Hematopoietic multipotent progenitor cell (in vitro differentiated cells): ENCODE results near the gene RAPGEF4. TPM values are rescaled to one million over a fixed set of nuclear protein-coding genes. Genes with fewer than 3 reads are reported as not detected.

Experiments
- DNase-seq, 3 donors: peaks; one replicate each; pipeline ENCODE4 v3.0.0-alpha.2; 2011 to 2015; ENCODE audit warnings: low read depth in 2 of 3, low spot score in 2 of 3
- total RNA-seq: library from RNA; depleted of rRNA; stranded (reverse); fragments of >200 nt; gene quantifications from one replicate; pipeline ENCODE4 v1.2.3, GENCODE V29; 2012

Gene RAPGEF4
- total RNA-seq, 1 donor: under 0.01 TPM

DNA sequence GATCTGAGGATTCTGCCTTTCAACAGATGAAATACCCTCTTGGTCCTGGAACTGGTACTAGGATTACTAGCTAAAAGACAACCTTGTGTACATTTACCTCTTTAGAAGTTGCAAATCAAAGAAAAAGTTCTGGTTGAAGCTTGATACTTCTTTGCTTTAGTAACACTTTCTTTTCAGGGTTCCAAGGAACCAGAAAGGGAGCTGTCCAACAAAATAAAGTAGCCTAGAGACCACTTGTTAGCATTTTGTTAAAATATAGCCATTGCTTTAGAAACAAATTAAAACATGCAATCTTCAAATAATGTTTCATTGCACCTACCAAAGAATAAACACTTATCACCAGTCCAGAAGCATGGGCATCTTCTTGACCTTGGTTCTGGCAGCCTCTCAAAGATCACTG is 222.1 kb downstream of the RAPGEF4 start:
- no peak for DNase-seq

DNA sequence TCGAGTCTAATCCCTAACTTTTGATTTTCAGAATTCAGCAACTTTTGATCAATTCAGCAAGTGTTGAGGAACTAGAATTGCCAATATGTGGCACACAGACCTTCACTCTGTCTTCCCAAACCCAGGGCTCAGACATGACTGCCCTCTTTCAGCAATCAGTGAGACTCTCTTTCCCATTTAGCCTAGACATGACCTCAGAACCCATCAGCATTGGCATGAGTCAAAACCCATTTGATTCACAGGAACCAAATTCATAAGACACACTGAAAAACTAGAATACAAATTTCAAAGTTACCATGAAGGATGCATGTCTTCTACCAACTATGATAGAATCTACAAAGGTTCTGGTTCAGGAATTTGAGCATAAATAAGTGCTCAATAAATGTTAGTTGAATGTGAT is 226.4 kb downstream of the RAPGEF4 start:
- no peak for DNase-seq

DNA sequence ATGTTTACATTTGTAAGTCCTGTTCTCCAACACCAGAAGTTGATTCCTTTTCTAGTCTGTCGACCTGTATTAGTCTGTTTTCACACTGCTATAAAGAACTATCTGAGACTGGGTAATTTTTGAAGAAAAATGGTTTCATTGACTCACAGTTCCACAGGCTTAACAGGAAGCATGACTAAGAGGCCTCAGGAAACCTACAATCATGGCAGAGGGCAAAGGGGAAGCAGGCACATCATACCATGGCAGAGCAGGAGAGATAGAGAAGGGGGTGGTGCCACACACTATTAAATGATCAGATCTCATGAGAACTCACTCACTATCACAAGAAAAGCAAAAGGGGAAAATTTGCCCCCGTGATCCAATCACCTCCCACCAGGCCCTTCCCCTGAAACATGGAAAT is 227.2 kb downstream of the RAPGEF4 start:
- DNase-seq: peak in 2 of 3 donors; percentile 78 to 79

DNA sequence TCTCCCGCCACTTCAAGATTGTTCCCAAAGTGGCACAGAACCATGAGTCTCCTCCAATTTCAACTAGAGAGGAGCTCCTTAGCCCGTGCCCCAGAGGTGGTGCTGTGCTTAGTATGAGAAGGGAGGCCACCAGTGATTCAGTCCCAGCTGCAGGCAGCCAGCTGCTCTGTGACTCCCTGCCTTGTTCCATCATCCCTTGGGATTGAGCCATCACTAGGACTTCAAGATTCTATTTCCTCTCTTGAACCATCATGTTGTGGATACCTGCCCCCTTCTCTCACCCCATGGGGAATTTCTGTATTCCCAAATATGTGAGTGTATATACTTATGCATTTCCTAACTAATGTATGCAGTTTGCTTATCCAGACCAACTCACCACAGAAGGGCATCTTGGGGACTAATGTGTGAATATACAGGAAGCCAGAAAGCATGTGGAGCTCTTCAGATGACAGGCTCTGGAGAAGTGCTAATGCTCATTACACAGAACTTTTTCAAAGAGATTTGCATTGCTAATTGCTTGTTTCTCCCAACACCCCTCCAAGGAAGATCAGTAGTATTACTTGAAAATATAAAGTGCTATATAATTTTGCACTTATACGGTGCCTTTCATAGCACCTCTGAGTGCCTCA is 229.0 kb downstream of the RAPGEF4 start:
- no peak for DNase-seq

DNA sequence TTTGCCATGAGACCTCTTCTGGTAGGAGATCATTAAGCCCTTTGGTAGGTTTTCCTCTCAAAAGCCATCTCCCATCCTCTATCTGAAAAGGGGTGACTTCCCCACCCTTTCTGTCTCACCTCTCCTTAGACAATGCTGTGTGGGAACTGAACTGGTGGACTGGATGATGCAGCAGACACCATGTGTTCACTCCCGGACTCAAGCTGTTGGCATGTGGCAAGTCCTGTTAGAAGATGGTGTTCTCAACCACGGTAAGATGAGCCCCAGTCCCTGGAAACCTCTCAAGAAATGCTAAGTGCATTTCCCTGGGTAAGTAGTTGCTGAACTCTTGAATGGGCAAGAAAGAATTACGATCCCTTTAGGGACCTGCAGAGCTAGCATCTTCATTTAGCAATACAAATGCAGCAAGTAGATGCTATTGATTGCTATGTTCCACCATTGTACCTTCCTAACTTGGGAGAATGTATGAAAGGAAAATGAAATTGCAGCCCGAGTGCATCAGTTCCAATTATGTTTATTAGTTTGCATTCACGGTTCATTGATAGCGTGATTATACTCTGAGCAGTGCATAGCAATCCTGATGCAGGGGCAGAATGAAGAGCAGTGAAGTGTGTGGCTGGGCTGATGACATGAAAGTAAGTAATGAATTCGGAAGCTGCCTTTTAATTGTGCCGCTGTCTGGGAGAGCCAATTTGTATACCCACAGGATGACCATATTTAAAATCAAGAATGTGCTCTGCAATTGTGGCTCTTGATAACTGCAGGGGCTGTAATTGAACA is 230.0 kb downstream of the RAPGEF4 start:
- DNase-seq: no peak

DNA sequence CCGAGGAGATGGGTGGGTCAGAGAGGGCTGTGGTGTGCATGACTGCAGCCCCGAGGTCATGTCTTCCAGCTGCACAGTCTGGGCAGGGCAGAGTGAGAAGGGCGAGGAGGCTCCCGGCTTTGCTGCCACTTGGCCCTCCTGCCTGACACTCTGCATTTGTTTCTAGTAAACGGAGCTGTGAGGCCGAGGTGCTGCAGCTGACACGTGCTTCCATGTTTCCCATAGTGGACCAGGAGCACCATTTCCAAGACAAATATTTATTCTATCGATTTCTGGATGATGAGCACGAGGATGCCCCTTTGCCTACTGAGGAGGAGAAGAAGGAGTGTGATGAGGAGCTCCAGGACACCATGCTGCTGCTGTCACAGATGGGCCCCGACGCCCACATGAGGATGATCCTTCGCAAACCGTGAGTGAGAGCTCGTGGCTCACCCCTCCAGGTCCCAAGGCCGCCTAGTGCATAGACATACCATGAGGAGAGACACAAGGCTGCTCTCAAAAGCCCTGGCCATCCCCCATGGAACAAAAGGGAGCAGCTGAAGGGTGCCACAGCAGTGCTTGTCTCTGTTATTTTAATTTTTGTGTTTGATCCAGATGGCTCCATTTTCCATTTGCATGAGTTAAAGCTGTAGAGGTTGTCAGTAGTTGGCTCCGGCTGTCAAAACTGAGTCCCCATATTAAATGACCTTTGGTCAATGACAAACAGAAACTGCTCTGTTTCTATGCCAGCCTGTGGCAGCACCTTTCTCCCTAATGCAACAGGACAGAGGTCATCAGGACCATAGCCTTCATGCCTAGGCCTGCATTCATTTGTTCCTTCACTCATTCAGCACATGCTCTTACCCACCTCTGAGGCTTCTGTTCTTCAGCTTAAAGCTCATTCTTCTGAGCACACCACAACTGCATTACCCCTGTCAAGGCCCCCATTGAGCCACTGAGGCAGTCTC is 231.7 kb downstream of the RAPGEF4 start:
- DNase-seq: no peak

DNA sequence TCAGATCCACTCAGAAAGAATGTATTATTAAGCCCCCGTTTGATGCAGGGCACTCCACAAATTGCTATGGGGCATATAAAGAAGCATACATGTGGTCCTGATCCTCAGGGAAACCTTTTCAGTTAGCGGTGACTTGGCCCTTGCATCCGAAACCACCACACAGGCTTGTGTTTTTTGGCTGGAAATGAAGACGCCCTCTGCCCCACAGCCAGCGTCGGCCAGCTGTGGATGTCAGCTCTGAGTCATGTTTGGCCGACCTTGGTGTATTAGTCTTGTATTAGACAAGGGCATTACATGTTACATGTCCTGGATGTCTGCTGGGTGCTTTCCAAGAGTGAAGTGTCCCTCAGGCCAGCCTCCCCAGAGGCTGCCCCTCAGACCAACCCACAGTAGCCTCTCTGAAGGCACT is 232.4 kb downstream of the RAPGEF4 start:
- no peak for DNase-seq

DNA sequence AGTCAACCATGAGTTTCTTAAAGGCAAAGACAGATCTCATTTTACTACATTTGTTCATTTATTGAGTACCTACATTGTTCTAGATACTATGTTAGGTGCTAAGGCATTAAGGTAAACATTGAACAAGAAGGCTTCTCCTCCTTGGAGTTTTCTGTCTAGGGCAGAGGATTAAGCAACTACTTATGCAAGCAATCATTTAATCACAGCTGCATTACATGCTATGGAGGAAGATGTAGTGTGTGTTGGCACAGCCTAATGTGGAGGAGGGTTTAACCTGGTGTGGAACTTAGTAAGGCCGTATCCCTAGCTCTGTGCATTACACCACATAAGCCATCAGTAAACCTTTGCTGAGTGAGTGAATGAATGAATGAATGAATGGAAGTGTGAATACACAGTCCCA is 233.5 kb downstream of the RAPGEF4 start:
- DNase-seq: no peak

DNA sequence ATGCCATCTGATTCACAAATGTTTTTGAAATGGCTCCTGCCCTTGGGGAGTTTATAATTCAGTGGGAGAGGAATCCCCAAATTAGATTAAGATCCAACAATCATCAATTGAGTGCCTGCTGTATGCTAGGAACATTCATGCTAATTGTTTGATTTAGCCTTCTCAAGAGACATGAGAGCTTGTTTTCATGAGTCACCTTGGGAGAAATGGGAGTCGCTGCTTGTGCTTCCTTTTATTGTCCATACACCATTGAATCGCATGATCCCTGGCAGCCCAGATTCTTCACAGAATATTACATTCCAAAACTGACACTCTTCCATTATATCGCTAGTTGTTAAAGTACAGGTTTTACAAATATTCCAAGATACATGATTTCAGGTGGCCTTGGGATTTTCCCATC is 234.0 kb downstream of the RAPGEF4 start:
- DNase-seq: no peak

DNA sequence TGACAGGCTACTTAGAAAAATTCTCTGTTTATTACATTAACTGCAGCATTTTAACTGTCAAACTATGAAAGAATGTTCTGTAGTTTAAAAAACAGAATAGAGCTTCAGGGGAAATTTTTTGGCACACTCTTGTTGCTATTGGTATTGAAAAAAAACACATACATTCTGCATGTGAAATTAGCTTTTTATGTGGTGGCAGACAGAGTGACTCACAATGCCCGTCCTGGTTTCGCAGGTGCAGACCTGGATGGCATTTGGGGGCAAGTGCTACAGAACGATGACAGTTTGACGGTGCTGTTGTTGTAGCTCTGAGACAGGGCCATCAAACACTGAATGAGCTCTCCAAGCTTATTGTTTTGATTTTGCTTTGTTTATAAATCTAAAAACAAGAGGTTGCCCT is 235.0 kb downstream of the RAPGEF4 start:
- DNase-seq: peak in 1 of 3 donors; percentile 11

DNA sequence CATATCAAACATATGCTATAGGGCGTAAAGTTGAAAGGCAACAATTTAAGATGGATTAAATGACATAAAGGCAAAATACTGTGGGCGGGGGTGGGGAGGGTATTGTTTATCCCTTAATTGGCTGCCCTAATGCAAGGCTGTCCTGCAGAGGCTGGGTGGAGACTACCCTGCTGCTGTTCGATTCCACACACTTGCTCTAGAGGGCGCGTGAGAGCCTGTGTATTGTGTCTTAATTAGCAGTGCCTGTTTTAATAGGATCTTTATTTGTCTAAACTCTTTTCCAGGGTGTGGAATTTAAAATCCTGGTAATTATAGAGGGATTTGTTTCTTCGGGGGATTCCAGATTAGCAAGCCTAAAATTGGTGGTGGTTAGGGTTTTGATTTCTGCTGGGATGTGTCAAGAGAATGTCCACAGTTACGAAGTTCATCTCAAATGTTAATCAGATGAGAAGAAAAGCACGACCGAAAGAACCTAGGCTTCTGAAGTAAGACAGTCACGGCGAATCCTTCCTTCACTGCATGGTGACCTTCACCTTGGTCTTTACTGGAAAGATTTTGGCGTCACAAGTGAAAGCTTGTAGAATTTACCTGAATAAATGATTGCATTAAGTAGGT is 236.5 kb downstream of the RAPGEF4 start:
- DNase-seq: peak in 2 of 3 donors; percentile 23 to 67

DNA sequence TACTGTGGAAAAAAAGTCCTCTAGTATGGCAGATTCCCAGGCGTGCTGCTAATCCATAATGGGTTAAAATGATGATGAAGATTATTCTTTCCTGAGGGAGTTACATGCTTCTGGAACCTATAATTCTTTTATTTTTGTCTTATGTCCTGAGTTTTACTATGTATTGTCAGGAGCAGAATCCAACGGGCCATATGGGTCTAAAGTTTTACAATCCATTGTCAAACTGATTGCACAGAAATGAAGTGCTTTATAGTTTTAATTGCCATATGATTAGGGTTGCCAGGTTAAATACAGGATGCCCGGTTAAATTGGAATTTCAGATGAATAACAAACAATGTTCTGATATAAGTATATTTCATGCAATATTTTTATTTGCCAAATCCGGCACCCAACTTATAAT is 239.1 kb downstream of the RAPGEF4 start:
- no peak for DNase-seq

DNA sequence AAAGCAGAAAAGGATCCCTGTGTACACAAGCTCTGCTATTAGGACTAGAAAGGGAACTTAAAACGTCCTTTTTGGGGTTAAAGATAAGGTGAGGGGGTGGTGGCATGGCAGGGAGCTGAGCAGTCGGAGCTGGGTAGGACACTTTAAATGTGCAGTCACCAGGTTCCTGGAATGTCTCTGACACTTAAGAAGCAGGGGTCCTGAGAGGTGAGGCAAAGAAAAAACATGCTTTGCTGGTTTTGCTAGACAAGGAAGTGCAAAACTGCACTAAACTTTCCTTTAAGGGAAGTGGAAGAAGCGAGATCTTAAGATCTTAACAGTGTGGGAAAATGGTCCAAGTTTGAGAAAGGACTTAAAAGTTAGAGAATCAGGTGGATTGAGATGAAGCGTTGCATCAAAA is 240.5 kb downstream of the RAPGEF4 start:
- no peak for DNase-seq

DNA sequence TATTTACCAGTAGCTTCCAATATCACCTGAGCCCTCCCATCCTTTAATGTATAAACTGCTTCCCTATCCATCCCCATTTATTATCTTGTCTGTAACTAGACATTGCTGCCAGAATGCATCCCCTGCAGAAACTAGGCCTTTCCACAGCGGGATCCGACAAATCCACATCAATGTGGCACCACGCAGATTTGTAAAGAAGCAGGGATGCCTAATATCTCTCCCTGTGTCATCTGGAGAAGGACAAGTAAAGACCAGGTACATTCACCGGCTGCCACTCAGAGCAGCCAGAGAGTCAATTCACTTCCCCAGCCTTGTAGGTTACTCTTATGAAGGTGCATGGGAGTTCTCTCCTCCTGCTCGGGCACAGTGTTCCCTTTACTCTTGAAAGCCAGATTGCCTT is 241.2 kb downstream of the RAPGEF4 start:
- no peak for DNase-seq

DNA sequence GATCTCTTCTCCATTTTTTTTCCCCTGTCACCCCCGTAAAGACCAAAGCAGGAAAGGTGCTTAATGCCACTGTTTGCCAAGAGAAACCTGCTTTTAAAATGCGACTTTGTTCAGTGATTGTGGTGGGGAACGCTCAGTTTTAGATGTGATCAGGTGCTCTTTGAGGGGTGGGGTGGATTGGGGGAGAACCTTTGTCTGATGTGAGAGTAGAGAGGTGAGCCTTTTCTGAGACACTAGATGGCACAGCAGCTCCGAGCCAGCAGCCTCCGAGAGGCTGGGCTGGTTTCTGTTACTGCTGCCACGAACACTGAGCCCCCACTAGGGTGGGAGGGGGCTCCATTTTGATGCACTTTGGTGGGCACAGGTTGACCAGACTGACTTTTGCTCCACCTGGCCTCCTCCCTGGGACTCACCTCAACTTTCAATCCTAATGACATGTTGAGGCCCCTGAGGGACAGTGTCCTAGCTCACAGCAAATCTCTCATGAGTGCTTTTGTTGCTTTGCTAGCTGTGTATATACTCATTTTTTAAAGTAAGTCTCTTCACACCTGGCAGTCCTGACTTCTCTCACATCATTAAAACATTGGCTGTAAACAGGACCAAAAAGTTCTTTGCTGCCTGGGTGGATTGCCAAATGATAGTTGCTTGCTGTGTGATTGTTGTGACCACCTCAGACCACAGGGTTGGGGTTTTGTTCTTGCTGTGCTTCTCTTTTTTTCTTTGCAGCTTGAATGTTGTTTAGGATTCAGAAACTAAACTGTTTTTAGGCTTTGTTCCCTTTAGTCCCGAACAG is 241.8 kb downstream of the RAPGEF4 start:
- peak in 2 of 3 donors; percentile 18 to 54 for DNase-seq

DNA sequence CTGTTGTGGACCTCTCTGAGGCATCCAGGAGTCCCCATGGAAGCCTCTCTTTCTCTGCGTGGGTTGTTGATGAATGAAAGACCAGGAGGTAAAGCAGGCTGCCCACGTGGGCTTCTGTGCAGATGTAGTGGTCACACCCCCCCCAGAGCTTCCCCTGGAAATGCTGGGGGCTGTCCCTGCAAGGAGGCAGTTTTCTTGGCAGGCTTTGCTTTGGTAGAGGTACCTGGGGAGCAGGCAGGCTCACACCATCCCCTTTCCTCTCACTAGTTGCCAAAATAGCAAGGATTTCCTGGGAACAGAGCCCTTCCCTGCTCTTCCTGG is 242.4 kb downstream of the RAPGEF4 start:
- DNase-seq: no peak

DNA sequence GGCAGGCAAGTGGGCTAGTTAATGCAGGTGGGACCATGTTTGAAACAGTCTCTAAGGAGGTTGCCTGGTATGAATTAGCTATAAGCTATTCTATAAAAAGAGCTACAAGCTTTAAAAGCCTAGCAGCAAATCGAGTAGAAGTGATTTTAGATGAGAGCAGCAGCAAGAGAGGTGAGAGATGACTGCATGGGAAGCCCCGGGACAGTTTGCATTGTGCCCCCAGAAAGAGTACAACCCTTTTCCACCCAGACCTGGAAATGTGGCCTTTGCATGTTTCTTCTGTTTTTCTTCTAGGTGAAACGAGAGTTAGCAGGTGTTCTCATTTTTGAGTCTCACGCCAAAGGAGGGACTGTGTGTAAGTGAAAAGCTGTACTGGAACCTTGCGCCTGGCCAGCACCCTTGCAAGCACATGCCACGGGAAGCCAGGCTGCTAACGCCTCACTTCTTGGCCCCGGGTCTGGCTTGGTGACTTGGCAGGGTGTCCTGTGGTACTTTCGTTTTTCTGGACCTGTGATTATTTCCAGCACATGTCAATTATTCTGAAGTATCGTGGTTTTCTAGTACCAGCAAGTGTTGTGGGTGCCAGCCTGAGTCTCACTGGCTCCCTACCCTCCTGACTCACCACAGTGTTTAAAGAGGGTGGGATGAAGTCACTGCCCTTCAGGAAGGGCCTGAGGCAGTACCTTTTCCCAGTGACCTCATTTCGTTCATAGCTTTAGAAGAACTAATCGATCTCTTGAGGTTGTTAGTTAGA is 249.7 kb downstream of the RAPGEF4 start:
- DNase-seq: peak in 1 of 3 donors; percentile 21

DNA sequence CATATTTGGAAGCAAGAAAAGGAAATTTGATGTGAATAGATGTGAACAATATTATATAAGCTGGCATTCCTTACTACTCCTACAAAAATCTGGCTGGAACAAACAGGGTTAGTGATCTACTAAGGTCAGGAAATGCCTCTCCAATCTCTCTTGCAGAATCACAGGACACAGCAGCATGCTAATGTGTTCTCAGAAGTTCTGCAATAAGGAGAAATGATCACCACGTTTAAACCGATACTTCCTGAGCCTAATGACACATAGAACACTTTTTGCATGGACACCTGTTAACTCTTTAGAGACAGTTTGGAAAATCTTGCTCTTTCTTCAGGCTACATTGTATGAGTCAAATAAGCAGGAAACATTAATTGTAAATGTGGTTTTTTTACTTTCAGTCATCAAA is 250.4 kb downstream of the RAPGEF4 start:
- no peak for DNase-seq

DNA sequence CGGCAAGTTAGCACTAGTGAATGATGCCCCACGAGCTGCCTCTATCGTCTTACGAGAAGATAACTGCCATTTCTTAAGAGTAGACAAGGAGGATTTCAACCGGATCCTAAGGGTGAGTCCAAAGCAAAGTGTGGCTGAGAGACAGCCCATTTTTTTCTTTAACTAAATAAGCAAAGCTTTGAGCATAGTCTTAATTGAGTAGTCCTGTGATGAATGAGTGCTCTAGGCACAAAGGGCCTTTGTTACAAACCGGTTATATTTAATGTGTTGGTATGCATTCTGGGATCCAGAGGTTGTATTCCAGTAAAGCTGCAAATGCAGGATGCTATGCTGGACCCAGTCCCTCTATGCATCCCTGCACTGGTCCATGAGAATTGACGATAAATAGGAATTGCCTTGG is 253.1 kb downstream of the RAPGEF4 start:
- DNase-seq: no peak

DNA sequence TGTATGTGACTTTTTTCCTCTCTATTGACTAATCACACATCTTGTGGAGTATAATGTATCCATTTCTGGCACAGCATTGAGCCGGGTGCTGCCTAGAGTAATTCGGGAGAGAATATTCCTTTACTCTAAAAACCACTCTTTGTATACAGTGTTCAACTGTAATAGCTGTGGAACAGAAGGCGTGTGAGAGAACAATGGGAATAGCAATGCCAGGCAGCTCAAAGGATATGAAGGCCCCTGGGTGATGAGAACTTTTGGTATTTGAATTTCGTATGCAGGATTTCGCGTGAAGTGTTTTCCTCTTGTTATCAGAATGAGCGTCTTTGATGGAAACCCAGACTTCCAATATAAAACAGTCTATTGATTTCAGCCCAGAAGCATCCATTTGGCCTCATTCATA is 255.4 kb downstream of the RAPGEF4 start:
- DNase-seq: no peak
